Stimulated activated CD4-positive, alpha-beta T cell treated with anti-CD3 and anti-CD28 coated beads, Interleukin-12 subunit alpha, Interleukin-12 subunit beta, amount 100 ng/mL, for 24 hours (primary cell): ENCODE measurements around the gene LENG9.
"Not testable (repeated sequence)": the region's sequence is repeated elsewhere in the genome, so short reads cannot be mapped to it uniquely, and the experiment has no call there.

Source experiments
- DNase-seq, 2 experiments: peaks; one replicate each; pipeline ENCODE4 v3.0.0-alpha.2; 2020; ENCODE audit warnings: low read depth in 2 of 2

The LENG9 gene

DNA sequence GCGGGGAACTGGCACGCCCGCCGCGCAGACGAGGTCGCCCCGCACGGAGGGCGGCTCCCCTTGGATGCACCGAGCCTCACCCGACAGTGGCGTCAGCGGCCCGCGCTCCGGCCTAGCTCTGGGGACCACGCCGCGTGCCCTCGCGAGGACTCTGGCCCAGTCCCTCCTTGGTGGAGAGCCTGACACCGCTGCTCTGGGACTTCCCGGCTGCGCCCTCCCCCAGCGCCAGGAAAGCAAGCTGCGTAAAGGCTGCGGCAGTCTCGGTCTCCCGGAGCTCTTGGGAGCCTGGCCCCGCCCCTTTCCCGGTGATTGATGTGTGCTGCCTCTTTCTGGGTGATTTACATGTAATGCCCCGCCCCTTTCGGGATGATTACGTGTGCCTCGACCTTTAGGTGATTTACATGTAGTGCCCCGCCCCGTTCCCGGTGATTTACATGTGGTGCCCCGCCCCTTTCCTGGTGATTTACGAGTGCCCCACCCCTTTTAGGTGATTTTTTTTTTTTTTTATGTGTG, at the start of gene LENG9:
Gene LENG9 (minus strand): TSS at position 248 of the 513 bp plus-strand sequence. CDS start 252 bp downstream, outside the sequence.
- peak; percentile 94 to 98 for DNase-seq

DNA sequence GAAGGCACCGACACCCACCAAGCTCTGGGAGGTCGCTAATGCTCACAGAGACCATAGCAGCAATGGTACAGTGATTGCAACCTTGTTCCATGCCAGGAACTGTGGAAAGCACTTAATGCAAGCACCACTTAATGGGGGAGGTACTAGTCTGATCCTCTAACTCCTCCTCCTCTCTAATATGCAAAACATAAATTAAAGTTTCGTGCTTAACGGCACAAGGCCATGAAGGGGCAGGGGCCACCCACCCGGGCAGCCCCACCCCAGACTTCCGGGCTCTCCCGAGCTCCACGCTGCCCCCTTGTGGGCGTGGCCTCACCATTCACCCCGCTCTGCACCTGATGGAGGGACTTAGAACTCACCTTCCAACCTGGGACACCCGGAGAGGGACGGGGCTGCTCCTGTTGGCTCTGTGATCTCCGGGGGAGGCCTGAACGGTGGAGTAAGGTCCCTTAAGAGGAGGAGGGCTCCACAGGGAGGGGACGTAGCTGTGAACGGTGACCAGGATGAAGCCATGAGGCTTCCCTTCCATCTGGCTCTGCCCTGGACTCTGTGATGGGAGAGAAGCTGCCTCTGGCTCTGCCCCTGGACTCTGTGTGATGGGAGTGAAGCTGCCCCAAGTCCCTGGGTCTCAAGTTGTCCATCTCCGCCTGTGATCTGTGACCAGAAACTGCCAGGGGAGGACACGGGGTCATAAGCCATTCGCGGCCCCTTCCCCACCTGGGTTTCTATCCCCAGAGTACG, 45.8 kb upstream of the LENG9 start:
- not testable (repeated sequence) for DNase-seq

DNA sequence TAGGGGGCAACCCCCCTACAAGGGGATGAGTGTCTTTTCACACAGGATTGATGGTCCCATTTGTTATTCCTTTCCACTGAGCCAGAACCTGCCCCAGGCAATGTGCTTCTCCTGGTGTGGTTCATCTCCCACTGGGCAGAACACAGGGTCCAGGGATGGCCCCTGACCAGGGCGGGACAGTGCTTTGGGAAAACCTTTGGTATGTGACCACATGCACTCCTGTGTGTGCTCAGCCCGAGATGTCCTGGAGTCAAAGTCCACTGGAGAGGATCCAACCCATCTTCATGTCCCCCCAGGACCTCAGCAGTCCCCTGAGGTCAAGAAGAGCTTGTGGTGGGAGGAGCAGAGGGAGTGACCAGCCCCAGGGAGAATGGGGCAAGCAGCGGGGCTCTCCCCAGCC, 44.9 kb upstream of the LENG9 start:
- DNase-seq: not testable (repeated sequence)

DNA sequence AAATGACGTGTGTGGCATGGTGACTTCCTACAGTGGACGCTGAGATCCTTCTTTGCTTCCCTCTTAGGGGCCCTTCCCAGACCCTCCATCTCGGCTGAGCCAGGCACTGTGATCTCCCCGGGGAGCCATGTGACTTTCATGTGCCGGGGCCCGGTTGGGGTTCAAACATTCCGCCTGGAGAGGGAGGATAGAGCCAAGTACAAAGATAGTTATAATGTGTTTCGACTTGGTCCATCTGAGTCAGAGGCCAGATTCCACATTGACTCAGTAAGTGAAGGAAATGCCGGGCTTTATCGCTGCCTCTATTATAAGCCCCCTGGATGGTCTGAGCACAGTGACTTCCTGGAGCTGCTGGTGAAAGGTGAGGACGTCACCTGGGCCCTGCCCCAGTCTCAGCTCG, 44.2 kb upstream of the LENG9 start:
- no peak for DNase-seq

DNA sequence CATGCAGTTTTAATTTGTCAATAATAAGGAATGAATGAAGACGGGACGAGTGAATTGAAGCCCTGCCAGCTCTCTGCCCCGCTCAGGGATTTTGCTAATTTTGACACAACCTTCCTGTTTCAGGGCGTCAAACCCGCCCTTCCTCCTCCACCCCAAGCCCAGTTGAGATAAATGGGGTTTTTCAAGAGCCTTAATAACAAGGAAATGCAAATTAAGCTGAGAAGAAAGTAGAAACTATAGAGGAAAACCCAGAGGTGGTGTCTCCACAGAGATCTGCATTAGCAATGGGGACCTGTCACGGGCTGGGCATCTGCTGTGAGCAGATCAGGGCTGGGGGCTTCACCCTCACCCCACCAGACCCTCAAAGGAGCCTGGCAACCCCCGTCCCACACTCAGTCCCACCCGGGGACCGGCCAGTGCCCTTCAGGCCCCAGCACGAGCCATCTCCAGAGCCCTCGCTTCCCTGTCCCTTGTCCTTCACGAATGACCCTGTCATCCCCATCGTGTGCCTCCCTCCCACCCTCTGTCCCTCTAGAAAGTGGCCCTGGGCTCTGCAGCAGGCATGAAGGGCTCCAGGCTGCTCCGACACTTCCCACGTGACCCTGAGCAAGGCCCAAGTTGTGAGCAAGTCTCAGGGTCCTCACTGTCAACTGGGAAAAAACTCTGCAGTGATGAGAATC, 43.6 kb upstream of the LENG9 start:
- not testable (repeated sequence) for DNase-seq

DNA sequence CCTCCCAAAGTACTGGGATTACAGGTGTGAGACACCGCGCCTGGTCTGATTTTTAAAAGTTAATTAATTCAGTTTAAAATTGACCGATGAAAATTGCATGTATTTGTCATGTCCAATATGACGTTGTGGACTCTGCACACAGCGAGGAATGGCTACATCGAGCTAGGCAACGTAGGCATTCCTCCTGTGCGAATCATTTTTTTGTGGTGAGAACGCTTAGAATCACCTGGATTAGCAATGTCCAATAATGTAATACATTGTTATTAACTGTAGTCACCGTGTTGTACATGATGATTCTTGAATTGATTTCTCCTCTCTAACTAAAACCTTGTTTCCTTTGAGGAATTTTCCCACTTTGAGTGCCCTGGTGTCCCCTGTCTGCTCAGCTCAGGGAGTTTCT, 42.5 kb upstream of the LENG9 start:
- DNase-seq: no peak

DNA sequence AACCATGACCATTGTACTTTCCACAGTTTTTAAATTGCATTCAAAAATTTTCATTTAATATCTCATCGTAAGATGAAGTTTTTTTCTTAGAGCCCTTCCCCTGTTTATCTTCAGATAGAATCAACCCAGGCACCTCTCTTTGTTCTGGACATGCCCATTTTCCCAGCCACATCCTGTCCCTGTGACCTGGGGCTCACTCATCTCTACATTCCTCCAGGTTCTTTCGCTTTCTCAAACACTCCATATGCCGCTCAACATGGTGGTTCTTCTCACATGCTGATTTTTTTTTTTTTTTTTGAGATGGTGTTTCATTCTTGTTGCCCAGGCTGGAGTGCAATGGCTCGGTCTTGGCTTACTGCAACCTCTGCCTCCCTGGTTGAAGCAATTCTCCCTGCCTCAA, 42.0 kb upstream of the LENG9 start:
- not testable (repeated sequence) for DNase-seq

DNA sequence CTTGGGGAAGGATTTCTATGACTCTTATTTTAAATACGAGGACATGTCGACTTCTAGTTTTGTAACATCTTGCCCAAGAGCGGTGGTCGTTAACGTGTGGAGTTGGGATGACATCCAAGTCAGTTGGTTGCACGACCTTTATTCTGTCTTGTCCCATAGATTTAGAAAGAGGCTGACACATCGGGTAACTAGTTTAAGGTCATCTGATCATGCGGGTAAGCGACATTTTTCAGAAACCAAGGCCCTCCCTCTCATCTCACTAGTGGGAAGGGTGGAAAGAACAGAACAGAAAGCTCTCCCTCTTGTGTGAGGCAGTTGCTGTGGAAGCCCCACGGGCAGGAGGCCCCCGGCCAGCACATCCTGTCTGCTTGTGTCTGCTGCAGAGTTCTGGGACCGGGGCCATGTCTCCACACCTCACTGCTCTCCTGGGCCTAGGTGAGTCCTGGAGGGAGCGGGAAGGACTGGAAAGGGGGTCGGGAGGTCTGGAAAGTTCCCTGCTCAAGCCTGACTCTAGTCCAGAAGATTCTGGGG, 39.0 kb upstream of the LENG9 start, which contains the start of gene LAIR2:
Gene LAIR2 (plus strand): TSS at position 314 of the 531 bp plus-strand sequence. CDS start 88 bp downstream, at position 402.
- no peak for DNase-seq

DNA sequence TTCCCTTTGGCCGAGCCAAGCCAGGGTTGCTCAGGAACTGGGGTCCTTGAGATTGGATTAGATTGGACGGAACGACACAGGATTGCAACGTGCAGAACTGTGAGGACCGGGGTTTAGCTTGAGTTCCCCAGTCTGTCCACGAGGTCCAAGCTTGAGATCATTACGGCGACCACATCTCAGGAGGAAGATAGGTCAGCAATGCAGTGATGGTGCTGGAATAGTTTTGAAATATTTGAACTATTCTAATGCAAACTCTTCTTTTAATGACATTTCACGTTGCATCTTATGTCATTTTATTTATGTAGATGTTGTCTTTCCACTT, 34.8 kb upstream of the LENG9 start:
- not testable (repeated sequence) for DNase-seq

DNA sequence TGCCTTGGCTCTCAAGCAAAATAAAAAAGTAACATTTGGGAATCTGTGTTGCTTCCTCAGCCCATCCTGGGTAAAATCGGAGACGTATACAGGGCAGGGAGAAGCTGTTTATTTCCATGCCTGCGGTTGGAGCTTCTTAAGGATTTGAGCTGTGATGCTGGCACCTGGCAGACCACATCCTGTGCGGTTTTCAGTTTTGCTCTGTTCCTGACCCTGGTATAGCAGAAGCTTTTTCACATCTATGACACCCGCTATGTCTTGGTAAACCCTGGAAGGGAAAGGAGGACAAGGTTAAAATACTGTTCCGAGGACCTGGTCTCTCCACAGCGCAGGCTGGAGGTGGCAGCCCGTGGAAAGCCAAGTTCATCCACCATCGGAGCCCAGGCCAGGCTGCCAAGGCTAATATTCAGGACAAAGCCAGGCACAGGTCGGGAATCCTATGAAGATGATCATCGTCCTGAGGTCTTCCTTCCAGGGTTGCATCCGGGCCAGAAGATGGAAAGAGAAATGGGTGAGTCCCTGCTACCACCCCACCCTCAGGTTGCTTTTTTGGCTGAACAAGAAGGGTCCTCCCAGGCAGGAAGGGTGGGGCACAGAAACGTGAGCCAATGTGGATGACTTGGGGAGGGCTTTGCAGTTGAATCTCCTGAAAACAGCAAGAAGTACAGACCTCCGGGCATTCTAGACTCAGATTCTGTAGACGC, 34.3 kb upstream of the LENG9 start:
- peak in 1 of 2 experiments; percentile 9 for DNase-seq

DNA sequence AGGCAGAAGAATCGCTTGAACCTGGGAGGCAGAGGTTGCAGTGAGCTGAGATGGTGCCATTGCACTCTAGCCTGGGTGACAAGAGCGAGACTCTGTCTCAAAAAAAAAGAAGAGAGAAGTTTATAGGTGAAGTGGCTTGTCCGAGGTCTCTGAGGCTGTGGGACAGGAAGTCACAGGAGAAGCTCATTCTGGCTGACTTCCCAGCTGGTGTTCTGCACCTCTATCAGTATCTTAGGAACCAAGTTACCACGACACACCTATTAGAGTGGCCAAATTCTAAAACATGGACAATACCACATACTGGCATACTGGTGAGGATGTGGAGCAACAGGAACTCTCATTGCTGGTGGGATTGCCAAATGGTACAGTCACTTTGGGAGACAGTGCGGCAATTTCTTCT, 31.7 kb upstream of the LENG9 start:
- DNase-seq: not testable (repeated sequence)

DNA sequence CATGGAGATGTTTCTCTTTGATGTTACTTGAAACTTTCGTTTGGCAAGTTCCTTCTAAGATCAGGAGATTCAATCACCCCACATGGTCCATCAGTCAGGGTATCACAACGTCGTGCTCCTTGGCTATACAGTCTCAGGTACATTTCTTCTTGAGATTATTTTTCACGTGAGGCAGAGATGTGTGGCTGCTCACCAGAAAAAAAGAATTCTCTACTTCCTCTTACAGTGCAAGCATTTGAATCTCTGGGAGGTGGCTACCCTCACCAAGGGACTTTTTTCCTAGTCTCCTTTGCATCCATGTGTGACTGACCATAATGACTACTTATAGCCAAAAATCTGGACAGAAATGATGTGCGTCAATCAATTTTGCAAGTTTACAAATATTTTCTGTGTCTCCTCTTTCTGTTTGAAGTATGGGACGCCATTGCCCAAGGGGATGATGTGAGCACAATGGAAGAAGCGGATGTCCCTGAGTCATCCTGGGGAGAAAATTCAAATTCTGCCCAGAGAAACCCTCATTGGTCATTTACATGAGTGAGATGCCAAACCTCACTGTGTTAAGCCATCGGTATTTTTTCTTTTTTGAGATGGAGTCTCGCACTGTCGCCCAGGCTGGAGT, 30.5 kb upstream of the LENG9 start:
- no peak for DNase-seq

DNA sequence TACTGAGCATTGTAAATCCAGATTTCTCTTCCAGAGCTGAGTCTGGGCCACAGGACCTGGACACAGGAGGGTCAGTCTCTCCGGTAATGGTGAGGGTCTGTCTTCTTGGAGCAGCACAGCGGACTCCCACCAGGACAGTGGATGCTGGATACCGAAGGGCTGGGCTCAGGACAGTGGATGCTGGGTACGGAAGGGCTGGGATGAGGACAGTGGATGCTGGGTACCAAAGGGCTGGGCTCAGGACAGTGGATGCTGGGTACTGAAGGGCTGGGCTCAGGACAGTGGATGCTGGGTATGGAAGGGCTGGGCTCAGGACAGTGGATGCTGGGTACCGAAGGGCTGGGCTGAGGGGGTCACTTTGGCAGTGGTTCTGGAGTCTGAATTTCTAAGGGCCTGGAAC, 29.5 kb upstream of the LENG9 start:
- DNase-seq: not testable (repeated sequence)

DNA sequence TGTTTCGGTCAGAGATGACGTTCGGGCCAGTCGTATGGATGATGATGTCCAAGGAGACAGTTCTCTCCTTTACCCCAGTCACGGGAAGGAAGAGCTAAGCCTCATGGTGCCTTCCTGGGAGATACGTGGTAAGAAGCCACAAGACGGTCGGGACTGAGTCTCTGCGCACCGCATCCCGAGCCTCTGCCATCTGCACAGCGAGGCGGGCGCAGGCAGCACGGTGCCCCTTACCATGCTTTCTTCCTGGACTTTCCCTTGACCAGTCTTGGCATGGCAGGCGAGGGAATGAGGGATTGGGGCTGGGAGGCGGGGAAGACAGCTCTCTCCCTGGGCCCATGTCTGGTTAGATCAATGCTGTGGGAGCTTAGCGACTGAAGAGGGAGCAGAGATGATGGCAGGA, 29.0 kb upstream of the LENG9 start:
- no peak for DNase-seq

DNA sequence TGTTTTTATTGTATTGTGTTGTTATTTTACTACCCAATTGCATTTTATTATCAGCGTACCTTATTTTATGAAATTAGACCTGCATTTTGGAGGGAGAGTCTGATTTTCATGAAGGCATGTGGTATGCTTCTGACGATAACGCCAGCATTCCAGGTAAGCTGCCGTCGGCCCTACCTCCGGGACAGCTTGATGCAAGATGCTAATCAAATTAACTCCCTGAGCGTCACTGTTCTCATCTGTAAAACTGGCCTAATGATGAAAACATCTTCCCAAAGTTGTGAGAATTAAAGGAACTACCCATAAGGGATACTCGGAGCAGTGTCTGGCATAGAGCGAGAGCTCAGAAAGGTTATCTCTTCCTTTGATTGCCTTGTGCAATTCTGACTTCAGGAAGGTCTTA, 26.2 kb upstream of the LENG9 start:
- DNase-seq: no peak

DNA sequence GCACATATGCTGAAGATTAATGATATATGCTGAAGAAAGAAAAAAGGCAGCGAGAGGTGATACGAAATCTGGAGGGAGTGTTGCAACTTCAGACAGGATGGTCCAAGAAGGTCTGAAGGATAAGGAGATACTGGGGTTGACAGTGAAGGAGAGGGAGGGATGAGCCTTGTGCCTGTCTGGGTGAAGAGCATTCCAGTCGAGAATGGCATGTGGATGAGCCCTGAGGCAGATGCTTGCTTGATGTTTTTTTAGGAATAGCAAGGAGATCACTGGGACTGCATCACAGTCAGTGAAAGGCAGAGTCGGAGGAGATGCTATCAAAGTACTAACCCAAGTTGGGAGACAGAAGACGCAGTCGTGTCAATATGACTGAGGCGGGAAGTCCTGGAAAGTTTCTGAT, 25.8 kb upstream of the LENG9 start:
- no peak for DNase-seq

DNA sequence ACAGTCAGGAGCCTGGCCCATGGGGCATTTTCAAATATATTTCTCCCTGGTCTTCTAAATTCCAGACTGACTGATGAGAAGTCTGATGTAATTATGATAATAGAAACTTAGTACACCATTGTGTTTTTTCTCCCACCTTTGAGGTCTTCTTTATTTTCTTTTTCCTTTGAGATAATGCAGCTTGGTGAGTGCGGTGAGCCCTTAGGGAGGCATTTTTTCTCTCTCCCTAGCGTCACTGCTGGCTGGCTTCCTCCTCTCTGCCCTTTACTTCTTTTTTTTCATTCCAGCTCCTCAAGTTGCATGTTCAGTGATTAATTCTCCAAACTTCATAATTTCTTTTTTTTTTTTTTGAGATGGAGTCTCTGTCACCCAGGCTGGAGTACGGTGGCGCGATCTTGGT, 22.3 kb upstream of the LENG9 start:
- DNase-seq: no peak

DNA sequence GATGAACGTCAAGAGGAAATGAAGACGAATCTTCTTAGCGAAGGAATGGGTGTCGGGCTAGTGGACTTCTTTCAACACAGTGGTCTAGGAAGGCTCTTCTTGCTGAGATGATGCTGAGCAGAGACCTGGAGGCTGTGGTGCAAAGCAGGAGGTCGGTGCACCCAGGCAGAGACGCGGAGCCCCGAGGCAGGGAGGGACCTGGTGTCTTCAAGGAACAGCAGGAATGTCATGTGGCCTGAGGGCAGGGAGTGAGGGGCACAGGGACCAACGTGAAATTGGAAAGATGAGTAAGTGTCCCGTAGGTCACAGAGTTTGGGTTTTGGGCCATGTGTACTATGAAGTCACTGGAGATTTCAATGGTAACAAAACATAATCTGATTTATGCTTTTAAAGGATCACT, 20.9 kb upstream of the LENG9 start:
- DNase-seq: no peak

DNA sequence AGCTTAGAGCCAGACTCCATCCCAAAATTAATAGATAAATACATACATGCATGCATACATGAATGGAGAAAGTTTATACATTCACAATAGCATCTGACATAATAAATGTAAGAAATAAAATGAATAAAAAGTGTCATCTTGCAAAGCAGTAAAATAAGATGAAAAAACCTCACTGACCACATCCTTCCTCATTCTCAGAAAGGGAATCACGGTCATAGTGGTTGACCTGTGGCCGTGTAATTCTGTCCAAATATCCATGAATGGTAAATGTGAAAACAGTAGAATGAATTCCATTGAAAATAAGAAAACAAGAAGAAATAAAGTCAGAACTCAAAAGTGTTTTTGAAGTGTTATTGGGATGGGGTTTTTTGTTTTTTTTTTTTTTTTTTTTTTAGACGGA, 19.3 kb upstream of the LENG9 start:
- DNase-seq: no peak

DNA sequence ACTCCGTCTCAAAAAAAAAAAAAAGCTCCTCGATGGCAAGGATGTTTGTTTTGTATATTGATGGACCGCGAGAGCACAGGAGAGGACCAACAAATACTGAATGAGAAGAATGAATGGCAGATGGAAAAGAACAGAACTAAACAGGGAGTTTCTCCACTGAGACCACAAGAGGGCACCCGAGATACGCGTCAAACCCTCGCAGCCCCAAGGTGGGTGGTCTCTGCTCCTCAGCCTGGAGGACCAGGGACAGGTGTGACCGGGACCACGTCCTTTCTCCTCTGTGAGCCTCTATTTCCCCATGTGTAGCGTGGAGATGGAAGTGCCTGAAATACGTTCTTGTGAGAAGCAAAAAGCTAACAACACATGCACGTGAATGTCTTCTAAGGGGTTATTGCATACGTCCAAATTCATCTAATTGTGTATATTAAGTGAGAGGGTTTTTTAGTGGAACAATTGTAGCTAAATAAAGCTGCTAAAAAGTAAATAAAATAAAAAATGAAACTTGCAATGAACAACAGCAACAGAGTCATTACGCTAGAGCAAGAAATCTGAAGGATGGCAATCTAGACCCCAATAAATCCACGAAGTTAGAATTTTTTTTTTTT, 17.9 kb upstream of the LENG9 start:
- peak in 1 of 2 experiments; percentile 31 for DNase-seq

DNA sequence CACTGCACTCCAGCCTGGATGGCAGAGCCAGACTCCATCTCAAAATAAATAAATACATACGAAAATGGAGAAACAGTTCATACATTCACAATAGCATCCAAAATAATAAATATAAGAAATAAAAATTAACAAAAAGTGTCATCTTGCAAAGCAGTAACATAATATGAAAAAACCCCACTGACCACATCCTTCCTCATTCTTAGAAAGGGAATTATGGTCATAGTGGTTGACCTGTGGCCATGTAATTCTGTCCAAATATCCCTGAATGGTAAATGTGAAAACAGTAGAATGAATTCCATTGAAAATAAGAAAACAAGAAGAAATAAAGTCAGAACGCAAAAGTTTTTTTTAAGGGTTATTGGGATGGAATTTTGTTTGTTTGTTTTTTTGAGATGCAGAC, 16.5 kb upstream of the LENG9 start:
- no peak for DNase-seq
